ENCODE results near the gene STRIP1. TPM values are rescaled to one million over a fixed set of nuclear protein-coding genes. Genes with fewer than 3 reads are reported as not detected.

STRIP1 gene
- total RNA-seq, 1 donor from 2014 or later: 44.5 TPM

DNA sequence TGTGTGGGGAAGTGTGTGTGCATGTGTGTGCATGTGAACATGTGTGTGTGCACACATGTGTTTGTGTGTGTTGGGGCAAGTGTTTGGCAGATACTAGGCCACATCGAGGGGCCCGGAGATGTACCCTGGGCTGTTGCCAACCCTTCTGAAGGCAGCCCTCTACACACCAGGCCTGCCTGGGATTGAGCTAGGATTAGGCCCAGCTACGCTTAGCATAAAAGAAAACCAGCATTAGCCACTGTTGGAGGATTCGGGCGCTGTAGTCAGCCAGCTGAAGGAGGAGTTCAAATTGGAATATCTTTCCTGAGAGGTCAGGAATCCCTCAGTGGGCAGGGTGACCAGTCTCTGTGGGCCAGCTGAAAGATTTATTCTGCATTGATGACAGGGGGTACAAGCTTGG is 46.6 kb downstream of the STRIP1 start:
- no peak overlapping the region for H3K4me3 ChIP-seq (ENCODE audit: low read depth, low read length)
- FAIRE-seq (no peak), DNase-seq (ENCODE audit: low read depth) (no peak)
- TF ChIP-seq, protein P1, sequence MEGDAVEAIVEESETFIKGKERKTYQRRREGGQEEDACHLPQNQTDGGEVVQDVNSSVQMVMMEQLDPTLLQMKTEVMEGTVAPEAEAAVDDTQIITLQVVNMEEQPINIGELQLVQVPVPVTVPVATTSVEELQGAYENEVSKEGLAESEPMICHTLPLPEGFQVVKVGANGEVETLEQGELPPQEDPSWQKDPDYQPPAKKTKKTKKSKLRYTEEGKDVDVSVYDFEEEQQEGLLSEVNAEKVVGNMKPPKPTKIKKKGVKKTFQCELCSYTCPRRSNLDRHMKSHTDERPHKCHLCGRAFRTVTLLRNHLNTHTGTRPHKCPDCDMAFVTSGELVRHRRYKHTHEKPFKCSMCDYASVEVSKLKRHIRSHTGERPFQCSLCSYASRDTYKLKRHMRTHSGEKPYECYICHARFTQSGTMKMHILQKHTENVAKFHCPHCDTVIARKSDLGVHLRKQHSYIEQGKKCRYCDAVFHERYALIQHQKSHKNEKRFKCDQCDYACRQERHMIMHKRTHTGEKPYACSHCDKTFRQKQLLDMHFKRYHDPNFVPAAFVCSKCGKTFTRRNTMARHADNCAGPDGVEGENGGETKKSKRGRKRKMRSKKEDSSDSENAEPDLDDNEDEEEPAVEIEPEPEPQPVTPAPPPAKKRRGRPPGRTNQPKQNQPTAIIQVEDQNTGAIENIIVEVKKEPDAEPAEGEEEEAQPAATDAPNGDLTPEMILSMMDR (IDR thresholded peaks at IDR 0.05; ENCODE audit: insufficient read depth, low read length, severe bottlenecking): no peak
- no peaks in the 10 kb centered on the region for H3K36me3 ChIP-seq (ENCODE audit: control insufficient read depth, insufficient read depth, low read length)
- peaks cover 37% of the 10 kb centered on the region for H3K27me3 ChIP-seq (ENCODE audit: control insufficient read depth, insufficient read depth, low read length)

DNA sequence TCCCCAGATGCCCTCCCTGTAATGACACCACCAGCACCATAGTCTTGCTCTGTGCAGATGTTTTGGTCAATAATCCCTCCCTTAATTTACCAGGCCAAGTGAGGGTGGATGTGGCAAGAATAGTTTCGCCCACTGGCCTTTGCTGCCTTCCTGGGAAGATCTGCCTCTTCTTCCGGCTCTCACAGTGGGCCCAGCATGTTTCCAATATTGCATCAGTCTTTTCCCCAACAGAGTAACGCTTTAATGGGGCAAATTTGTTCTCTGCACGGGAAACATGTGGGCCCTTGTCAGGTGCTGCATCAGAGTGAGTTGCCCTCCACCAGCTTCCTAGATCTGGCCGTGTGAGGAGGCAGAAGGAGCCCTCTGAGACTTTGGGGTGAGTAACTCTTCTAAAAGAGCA is 48.1 kb downstream of the STRIP1 start:
- Histone ChIP-seq H3K27me3 (ENCODE audit: control insufficient read depth, insufficient read depth, low read length) (peaks cover 43% of the 10 kb centered on the region), H3K4me3 (ENCODE audit: low read depth, low read length) (no peak overlapping the region), H3K36me3 (ENCODE audit: control insufficient read depth, insufficient read depth, low read length) (no peaks in the 10 kb centered on the region)
- FAIRE-seq (no peak), DNase-seq (ENCODE audit: low read depth) (no peak)
- TF ChIP-seq, protein P1 (IDR thresholded peaks at IDR 0.05; ENCODE audit: insufficient read depth, low read length, severe bottlenecking): no peak

DNA sequence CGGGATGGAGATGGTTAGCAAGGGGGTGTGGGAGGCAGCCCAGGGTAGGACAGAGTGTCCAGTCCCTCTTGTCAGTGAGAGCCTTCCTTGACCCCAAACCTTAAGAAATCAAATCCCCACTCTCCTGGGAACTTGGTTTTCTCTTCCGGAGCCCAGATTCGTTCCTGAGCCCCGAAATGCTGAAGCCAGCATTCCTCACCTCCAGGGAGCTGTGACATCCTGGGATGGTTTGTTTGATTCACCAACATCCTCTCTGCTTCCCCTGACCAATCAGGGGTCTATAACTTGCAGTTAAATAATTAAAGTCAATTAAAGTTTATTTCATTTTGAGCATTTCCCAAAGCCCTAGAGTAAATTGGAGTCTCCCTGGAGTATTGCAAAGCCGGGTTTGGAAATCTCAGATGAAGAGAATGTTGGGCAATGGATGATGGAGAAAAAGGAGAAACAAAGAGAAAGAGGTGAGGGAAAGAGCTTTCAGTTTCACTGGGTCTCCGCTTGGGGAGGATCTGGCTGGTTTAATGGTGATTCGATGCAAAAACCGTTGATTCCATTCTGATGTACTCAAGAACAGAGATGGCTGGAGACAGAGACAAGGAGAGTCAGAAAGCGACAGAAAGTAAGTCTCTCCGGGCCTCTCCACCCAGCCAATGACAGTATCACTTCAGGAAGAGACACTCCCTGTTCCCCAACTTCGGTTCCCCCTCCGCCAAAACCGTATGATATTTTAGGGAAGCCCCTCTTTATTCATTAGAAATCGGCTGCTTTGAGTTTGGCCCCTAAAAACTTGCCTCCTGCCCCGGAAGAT is 48.8 kb downstream of the STRIP1 start:
- DNase-seq (ENCODE audit: low read depth) (no peak), FAIRE-seq (no peak)
- Histone ChIP-seq H3K4me3 (ENCODE audit: low read depth, low read length) (no peak overlapping the region), H3K27me3 (ENCODE audit: control insufficient read depth, insufficient read depth, low read length) (peaks cover 45% of the 10 kb centered on the region), H3K36me3 (ENCODE audit: control insufficient read depth, insufficient read depth, low read length) (no peaks in the 10 kb centered on the region)
- TF ChIP-seq, protein P1 (IDR thresholded peaks at IDR 0.05; ENCODE audit: insufficient read depth, low read length, severe bottlenecking): no peak

DNA sequence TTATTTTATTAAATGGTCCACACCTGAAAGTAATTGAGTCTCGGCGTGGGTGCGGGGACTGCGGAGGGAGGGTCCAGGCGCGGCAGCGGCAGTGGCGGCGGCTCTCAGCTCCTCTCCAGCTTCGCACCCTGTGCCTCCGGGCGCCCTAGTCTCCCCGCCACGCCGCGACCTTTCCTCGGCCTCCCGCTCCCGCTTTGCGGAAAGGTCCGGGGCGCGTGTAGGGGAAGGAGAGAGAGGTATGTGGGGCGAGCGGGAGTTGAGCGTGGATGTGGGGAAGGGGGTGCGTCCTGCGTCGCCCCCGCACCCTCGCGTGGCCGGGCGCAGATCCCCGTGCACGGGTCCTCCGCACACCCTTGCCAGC is 49.4 kb downstream of the STRIP1 start:
- TF ChIP-seq, protein P1 (IDR thresholded peaks at IDR 0.05; ENCODE audit: insufficient read depth, low read length, severe bottlenecking): no peak
- no peak for DNase-seq (ENCODE audit: low read depth)
- peaks cover 45% of the 10 kb centered on the region for H3K27me3 ChIP-seq (ENCODE audit: control insufficient read depth, insufficient read depth, low read length)
- H3K36me3 ChIP-seq (ENCODE audit: control insufficient read depth, insufficient read depth, low read length): no peaks in the 10 kb centered on the region
- H3K4me3 ChIP-seq (ENCODE audit: low read depth, low read length): no peak overlapping the region
- FAIRE-seq: no peak

DNA sequence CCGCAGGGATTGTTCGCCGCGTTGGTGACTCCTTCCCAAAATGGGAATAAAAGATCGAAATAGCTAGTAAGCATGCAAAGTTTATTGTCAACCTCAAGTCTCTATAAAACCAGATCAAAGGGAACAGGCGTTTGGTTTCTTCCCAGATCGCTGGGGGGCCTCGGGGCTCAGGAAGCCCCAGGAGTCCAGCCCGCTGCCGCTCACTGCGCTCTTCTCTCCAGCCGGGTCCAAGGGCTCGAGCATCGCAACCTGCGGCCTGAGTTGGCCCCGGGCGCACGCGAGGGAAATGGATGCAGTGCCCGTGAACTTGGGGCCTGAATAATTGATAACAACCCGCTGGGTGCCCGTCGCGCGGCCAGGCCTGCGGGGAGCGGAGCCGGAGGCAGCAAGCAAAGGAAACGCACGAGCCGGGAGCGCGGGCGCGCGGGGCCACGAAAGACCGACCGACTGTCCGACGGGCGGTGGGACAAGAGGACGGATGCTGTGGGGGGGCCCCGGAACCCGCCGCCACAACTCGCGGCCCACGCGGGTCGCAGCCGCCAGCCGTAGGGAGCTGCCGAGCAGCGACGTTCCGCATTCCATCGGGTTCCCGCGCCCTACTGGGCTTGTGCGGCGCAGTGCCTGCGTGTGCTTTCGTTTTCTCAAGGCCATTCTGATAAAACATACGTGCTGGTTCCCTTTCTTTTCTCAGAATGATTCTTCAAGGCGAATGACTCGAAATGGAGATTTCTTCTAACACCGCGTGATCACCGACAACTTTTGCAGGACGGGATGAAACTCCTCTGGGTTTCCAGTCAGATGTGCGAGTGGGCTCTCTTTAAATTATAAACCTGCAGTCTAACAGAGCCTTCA is 50.0 kb downstream of the STRIP1 start:
- no peak for DNase-seq (ENCODE audit: low read depth)
- FAIRE-seq: no peak
- peaks cover 47% of the 10 kb centered on the region for H3K27me3 ChIP-seq (ENCODE audit: control insufficient read depth, insufficient read depth, low read length)
- peak overlapping the region; percentile 36 for H3K4me3 ChIP-seq (ENCODE audit: low read depth, low read length)
- H3K36me3 ChIP-seq (ENCODE audit: control insufficient read depth, insufficient read depth, low read length): no peaks in the 10 kb centered on the region
- TF ChIP-seq, protein P1 (IDR thresholded peaks at IDR 0.05; ENCODE audit: insufficient read depth, low read length, severe bottlenecking): no peak

Measured in bronchial epithelial cell (primary cell).